Adrenal gland (tissue), 12 donors: ENCODE results near the gene CREG1. TPM values are rescaled to one million over a fixed set of nuclear protein-coding genes. Genes with fewer than 3 reads are reported as not detected.

Source experiments
- DNase-seq, 7 donors: peaks; one replicate each; pipeline ENCODE4 v3.0.0-alpha.2; 2019 to 2020
- H3K27ac ChIP-seq, 5 donors: fragments of 200-600 bp; sonication (generic) in 4 of 5; 1 replicate in 3 of 5; 2 replicates in 2 of 5; pipeline versions ENCODE4 v1.5.1 to v1.8.0; 2016 to 2020; ENCODE audit warnings: mild to moderate bottlenecking in 1 of 5
- H3K27me3 ChIP-seq: fragments of 200-600 bp; 2 replicates; pipeline ENCODE4 v1.8.0; 2021
- H3K36me3 ChIP-seq, 2 donors: fragments of 200-600 bp; replicated peaks in 1 of 2; 1 replicate in 1 of 2; 2 replicates in 1 of 2; pipeline versions ENCODE4 v1.5.1 to v1.8.0; 2018 to 2022
- H3K4me1 ChIP-seq, 2 donors: fragments of 200-600 bp; replicated peaks in 1 of 2; 1 replicate in 1 of 2; 2 replicates in 1 of 2; pipeline versions ENCODE4 v1.5.1 to v1.8.0; 2018 to 2021
- H3K4me3 ChIP-seq, 4 donors: fragments of 200-600 bp; sonication (generic) in 3 of 4; one replicate each; pipeline ENCODE4 v1.5.1; 2016 to 2018
- H3K9me3 ChIP-seq, 3 donors: fragments of 200-600 bp; sonication (generic) in 1 of 3; replicated peaks in 1 of 3; 1 replicate in 2 of 3; 2 replicates in 1 of 3; pipeline versions ENCODE4 v1.5.1 to v1.8.0; 2016 to 2021
- POLR2A ChIP-seq, 2 donors: fragments of 450-650 bp; IDR thresholded peaks; one replicate each; pipeline ENCODE4 v1.6.1; 2017; ENCODE audit warnings: antibody characterized with exemption in 2 of 2, mild to moderate bottlenecking in 2 of 2, moderate library complexity in 1 of 2
- WGBS, 4 donors: extraction: QIAGEN DNeasy Blood & Tissue Kit in 2 of 4; methylation state at CpG; one replicate each; pipeline versions ENCODE4 v1.1.5 to v1.1.7; 2013 to 2017; 5-methylcytosine and 5-hydroxymethylcytosine counted together
- intact Hi-C, 2 donors: fragments of 100-400 bp; cut with DNase I; formaldehyde crosslinking; loops; one replicate each; pipeline versions ENCODE4 v1.14.1 to v1.15.0; 2022 to 2023
- polyA plus RNA-seq, 3 donors: library from polyadenylated mRNA; stranded (reverse); fragments of 200-250 nt in 2 of 3; fragments of 350-450 nt in 1 of 3; fragmentation: Illumina TruSeq in 1 of 3; extraction: RNeasy Lipid Tissue Mini Kit (QIAGEN cat#74804) in 1 of 3; gene quantifications; one replicate each; pipeline ENCODE4 v1.2.3, GENCODE V29; 2013 to 2014
- total RNA-seq, 9 donors: library from RNA; depleted of rRNA in 4 of 9; stranded (reverse); fragments of >200 nt in 4 of 9; fragments of 120-200 nt in 1 of 9; fragmentation: NEBNext Ultra II Directional in 1 of 9; extraction: Animal tissue kit (Norgen Biotek cat#: 25700) in 1 of 9; gene quantifications; one replicate each; pipeline versions ENCODE4 v1.1.0 to v1.2.4, GENCODE V29; 2013 to 2023
- TF ChIP-seq, protein P1 (sequence below), 6 experiments: fragments of 450-650 bp in 4 of 6; fragments of 200-600 bp in 2 of 6; sonication (generic) in 1 of 6; IDR thresholded peaks; 1 replicate in 5 of 6; 2 replicates in 1 of 6; pipeline versions ENCODE4 v1.5.1 to v1.8.0; 2016 to 2021; ENCODE audit warnings: antibody characterized with exemption in 6 of 6, mild to moderate bottlenecking in 2 of 6, moderate library complexity in 1 of 6
- donor health status: healthy with polysubstance abuse.
- donor health status: Bipolar disorder and iron deficiency.
- donor health status: DM: yes; HTN: yes; CAD: no.
- donor health status: DM: no; HTN: no; CAD: no.
- donor health status: DM: no; HTN: no; CAD: no.
- donor health status: DM: yes; HTN: yes; CAD: no.

CREG1 gene
- total and polyA plus RNA-seq, 12 donors, result 69.8 to 605 (median 227) TPM

DNA sequence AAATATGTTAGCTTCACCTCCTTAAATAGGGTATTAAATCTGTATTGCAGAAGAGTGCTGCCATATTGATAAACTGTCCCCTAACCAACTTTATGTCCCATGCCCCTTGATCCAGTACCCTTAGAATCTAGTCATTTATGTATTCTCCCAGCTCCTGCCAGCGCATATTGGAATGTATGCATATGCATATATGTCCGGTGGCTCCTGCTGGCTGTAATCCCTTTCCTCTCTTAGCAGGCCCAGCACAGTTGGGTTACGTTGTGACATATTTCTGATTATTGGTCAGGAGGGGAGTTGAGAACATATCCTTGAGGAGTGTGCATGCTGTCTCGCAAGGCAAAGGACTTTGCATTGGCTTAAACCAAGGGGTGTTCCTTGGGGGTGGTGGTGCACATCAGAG is 29.2 kb upstream of the CREG1 start:
- no peaks in the 10 kb centered on the region for H3K4me1 ChIP-seq
- intact Hi-C loops, result no loop called here
- 92 to 98% (median 95%) methylated on average over 4 of the region's 4 CpGs for WGBS, 4 donors
- no peak for DNase-seq
- no peak overlapping the region for H3K27ac ChIP-seq
- H3K27me3 ChIP-seq, result no peaks in the 10 kb centered on the region
- no peak overlapping the region for H3K4me3 ChIP-seq
- H3K9me3 ChIP-seq, result no peaks in the 10 kb centered on the region
- no peaks in the 10 kb centered on the region for H3K36me3 ChIP-seq
- TF ChIP-seq, protein P1, sequence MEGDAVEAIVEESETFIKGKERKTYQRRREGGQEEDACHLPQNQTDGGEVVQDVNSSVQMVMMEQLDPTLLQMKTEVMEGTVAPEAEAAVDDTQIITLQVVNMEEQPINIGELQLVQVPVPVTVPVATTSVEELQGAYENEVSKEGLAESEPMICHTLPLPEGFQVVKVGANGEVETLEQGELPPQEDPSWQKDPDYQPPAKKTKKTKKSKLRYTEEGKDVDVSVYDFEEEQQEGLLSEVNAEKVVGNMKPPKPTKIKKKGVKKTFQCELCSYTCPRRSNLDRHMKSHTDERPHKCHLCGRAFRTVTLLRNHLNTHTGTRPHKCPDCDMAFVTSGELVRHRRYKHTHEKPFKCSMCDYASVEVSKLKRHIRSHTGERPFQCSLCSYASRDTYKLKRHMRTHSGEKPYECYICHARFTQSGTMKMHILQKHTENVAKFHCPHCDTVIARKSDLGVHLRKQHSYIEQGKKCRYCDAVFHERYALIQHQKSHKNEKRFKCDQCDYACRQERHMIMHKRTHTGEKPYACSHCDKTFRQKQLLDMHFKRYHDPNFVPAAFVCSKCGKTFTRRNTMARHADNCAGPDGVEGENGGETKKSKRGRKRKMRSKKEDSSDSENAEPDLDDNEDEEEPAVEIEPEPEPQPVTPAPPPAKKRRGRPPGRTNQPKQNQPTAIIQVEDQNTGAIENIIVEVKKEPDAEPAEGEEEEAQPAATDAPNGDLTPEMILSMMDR (IDR thresholded peaks at IDR 0.05), result no peak
- TF ChIP-seq POLR2A (IDR thresholded peaks at IDR 0.05), result no peak

DNA sequence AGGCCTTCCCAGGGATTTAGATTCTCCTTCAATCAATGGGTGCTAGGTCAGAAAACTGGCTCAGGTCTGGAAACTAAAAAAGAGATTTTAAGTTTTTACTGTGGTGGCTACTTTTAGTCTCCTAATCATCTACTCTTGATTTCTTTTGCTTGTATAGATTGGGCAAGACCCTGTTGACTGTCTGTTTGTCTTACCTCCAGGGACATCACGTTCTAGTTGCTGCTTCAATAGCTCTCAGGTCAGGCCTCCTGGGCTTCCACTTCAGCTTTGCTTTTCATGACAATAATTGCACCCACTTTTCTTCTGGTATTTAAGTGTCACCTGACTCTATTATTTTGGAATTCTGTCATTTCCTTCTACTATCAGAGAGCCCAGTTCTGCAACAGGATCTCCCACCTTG is 28.5 kb upstream of the CREG1 start:
- Histone ChIP-seq H3K4me3 (no peak overlapping the region), H3K9me3 (no peaks in the 10 kb centered on the region), H3K36me3 (no peaks in the 10 kb centered on the region), H3K4me1 (no peaks in the 10 kb centered on the region), H3K27ac (no peak overlapping the region), H3K27me3 (no peaks in the 10 kb centered on the region)
- WGBS, 4 donors, result 82 to 97% (median 90%) methylated on average over 1 of the region's 1 CpG
- DNase-seq, result no peak
- intact Hi-C loops, result no loop called here
- TF ChIP-seq, protein P1 (IDR thresholded peaks at IDR 0.05), result no peak
- TF ChIP-seq POLR2A (IDR thresholded peaks at IDR 0.05), result no peak

DNA sequence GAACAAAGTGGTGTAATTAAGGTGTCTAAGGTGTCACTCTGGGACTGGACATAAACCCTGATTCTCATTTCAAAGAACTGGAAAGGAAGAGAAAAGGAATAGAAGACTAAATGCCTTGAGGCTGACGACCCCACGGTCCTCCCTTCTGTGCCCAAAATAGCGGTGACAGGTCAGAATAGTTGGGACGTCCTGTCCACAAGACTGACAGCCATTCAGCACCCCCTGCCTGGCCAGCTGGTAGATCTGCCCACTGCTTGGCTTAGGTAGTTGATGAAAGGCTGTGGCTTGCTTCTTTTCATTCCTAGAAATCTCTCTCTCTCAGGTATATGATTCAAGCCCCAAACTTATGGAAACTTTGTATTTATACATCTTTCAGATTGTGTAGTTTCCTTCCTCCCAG is 26.4 kb upstream of the CREG1 start:
- H3K27ac ChIP-seq, result no peak overlapping the region
- intact Hi-C loops, result no loop called here
- peaks cover 3% of the 10 kb centered on the region for H3K27me3 ChIP-seq
- no peak overlapping the region for H3K4me3 ChIP-seq
- no peaks in the 10 kb centered on the region for H3K4me1 ChIP-seq
- 58 to 82% (median 70%) methylated on average over 4 of the region's 4 CpGs for WGBS, 4 donors
- H3K9me3 ChIP-seq, result no peaks in the 10 kb centered on the region
- no peaks in the 10 kb centered on the region for H3K36me3 ChIP-seq
- no peak for DNase-seq
- TF ChIP-seq, protein P1 (IDR thresholded peaks at IDR 0.05), result no peak
- TF ChIP-seq POLR2A (IDR thresholded peaks at IDR 0.05), result no peak

DNA sequence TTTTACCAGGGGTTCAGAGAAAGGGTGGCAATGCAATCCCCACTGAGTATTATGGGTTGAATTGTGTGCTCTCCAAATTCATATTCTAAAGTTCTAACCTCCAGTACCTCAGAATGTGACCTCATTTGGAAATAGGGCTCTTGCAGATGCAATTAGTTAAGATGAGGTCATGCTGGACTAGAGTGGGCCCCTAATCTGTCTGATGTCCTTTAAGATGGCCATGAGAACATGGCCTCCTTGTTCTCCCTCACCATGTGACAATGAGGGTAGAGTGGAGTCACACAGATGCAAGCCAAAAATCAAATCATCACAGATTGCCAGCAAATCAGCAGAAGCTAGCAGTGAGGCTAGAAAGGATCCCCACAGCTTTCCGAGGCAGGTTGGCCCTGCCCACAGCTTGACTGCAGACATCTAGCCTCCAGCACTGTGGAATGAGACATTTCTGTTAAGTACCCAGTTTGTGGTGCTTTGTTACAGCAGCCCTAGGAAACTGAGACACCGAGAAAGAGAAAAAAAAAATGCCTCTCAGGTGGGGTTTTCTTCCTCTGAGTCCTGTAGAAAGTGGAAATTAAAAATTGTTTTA is 25.5 kb upstream of the CREG1 start:
- no peak for DNase-seq
- TF ChIP-seq POLR2A (IDR thresholded peaks at IDR 0.05), result no peak
- TF ChIP-seq, protein P1 (IDR thresholded peaks at IDR 0.05), result no peak
- peaks cover 3% of the 10 kb centered on the region for H3K27me3 ChIP-seq
- no peaks in the 10 kb centered on the region for H3K4me1 ChIP-seq
- H3K27ac ChIP-seq, result no peak overlapping the region
- no peaks in the 10 kb centered on the region for H3K9me3 ChIP-seq
- 62 to 80% (median 67%) methylated on average over 2 of the region's 2 CpGs for WGBS, 4 donors
- no peaks in the 10 kb centered on the region for H3K36me3 ChIP-seq
- intact Hi-C loops, result no loop called here
- H3K4me3 ChIP-seq, result no peak overlapping the region
